Ovary (tissue), 9 donors: Measurements from ENCODE around the gene COMP. TPM values are rescaled to one million over a fixed set of nuclear protein-coding genes. Genes with fewer than 3 reads are reported as not detected.

Experiments
- DNase-seq, 5 donors: peaks; one replicate each; pipeline ENCODE4 v3.0.0-alpha.2; 2019 to 2020
- H3K27ac ChIP-seq, 2 donors: fragments of 200-600 bp; one replicate each; pipeline versions ENCODE4 v1.5.1 to v1.8.0; 2019 to 2022
- H3K27me3 ChIP-seq: fragments of 200-600 bp; one replicate; pipeline ENCODE4 v1.8.0; 2022
- H3K36me3 ChIP-seq: fragments of 200-600 bp; sonication (generic); one replicate; pipeline ENCODE4 v1.5.1; 2019
- H3K4me1 ChIP-seq: one replicate; pipeline ENCODE4 v1.8.1; 2013; ENCODE audit warnings: mild to moderate bottlenecking, moderate library complexity; ENCODE audit not compliant: insufficient read depth
- H3K4me3 ChIP-seq: fragments of 200-600 bp; sonication (generic); one replicate; pipeline ENCODE4 v1.5.1; 2017
- H3K9me3 ChIP-seq, 2 donors: fragments of 200-600 bp in 1 of 2; sonication (generic) in 1 of 2; one replicate each; pipeline versions ENCODE4 v1.5.1 to v1.8.1; 2013 to 2019; ENCODE audit warnings: mild to moderate bottlenecking in 1 of 2, moderate library complexity in 1 of 2
- CTCF ChIP-seq, 3 donors: fragments of 450-650 bp in 2 of 3; fragments of 200-600 bp in 1 of 3; IDR thresholded peaks; one replicate each; pipeline versions ENCODE4 v1.5.1 to v1.8.0; 2016 to 2022; ENCODE audit warnings: antibody characterized with exemption in 3 of 3, mild to moderate bottlenecking in 1 of 3
- EP300 ChIP-seq: sonication (generic); formaldehyde crosslinking; IDR thresholded peaks from one replicate; pipeline ENCODE4 v1.6.1; 2017; ENCODE audit warnings: antibody characterized with exemption
- POLR2A ChIP-seq: fragments of 450-650 bp; IDR thresholded peaks from one replicate; pipeline ENCODE4 v1.6.1; 2017; ENCODE audit warnings: antibody characterized with exemption, mild to moderate bottlenecking, moderate library complexity
- WGBS, 3 donors: extraction: QIAGEN DNeasy Blood & Tissue Kit in 1 of 3; methylation state at CpG; one replicate each; pipeline versions ENCODE4 v1.1.5 to v1.1.7; 2013 to 2017; 5-methylcytosine and 5-hydroxymethylcytosine counted together
- intact Hi-C, 4 donors: fragments of 100-400 bp; cut with DNase I; formaldehyde crosslinking; loops; one replicate each; pipeline versions ENCODE4 v1.11.0 to v1.15.1; 2022 to 2023
- polyA plus RNA-seq, 2 donors: library from polyadenylated mRNA; stranded (reverse); fragments of 200-250 nt in 1 of 2; fragments of 350-450 nt in 1 of 2; fragmentation: Illumina TruSeq in 1 of 2; extraction: RNeasy Lipid Tissue Mini Kit (QIAGEN cat#74804) in 1 of 2; gene quantifications; one replicate each; pipeline ENCODE4 v1.2.3, GENCODE V29; 2013 to 2014
- total RNA-seq, 7 donors: library from RNA; depleted of rRNA in 2 of 7; stranded (reverse); fragments of >200 nt in 2 of 7; fragmentation: NEBNext Ultra II Directional in 3 of 7; extraction: Animal tissue kit (Norgen Biotek cat#: 25700) in 3 of 7; gene quantifications; one replicate each; pipeline versions ENCODE4 v1.1.0 to v1.2.4, GENCODE V29; 2016 to 2023
- donor health status: DM: no; HTN: no; CAD: no; lungs with moderate emphysema.
- donor health status: DM: no; HTN: no; CAD: no.
- donor health status: Bipolar disorder and iron deficiency.
- donor health status: DM: yes; HTN: yes; CAD: no.
- donor health status: DM: no; HTN: no; CAD: no.
- donor health status: DM: yes; HTN: yes; CAD: no.

COMP gene
- total and polyA plus RNA-seq, 9 donors = 0.08 to 0.92 (median 0.40) TPM; not detected in 3

- Histone ChIP-seq H3K9me3 (no peaks in the 10 kb centered on the region), H3K27me3 (no peaks in the 10 kb centered on the region), H3K36me3 (no peaks in the 10 kb centered on the region), H3K27ac (no peak overlapping the region), H3K4me1 (no peaks in the 10 kb centered on the region), H3K4me3 (no peak overlapping the region)
- no peak for DNase-seq
- intact Hi-C loops = no loop called here
- TF ChIP-seq POLR2A (no peak), EP300 (no peak), CTCF (IDR thresholded peaks at IDR 0.05) (no peak)
Measured at GRCh38 chr19:18800079-18800478, 9.0 kb upstream of the COMP start.

GRCh38 chr19:18799389-18799970, 8.4 kb upstream of the COMP start:
- no peak overlapping the region for H3K4me3 ChIP-seq
- H3K27me3 ChIP-seq = no peaks in the 10 kb centered on the region
- no peaks in the 10 kb centered on the region for H3K9me3 ChIP-seq
- intact Hi-C loops = no loop called here
- no peak for TF ChIP-seq POLR2A
- no peak for TF ChIP-seq CTCF (IDR thresholded peaks at IDR 0.05)
- TF ChIP-seq EP300 = no peak
- H3K27ac ChIP-seq = no peak overlapping the region
- no peaks in the 10 kb centered on the region for H3K36me3 ChIP-seq
- no peak for DNase-seq
- H3K4me1 ChIP-seq = no peaks in the 10 kb centered on the region

- 37 to 39% (median 38%) methylated on average over 22 of the region's 22 CpGs for WGBS, 3 donors
- DNase-seq = no peak
- Histone ChIP-seq H3K4me1 (no peaks in the 10 kb centered on the region), H3K27ac (no peak overlapping the region), H3K36me3 (no peaks in the 10 kb centered on the region), H3K27me3 (no peaks in the 10 kb centered on the region), H3K4me3 (no peak overlapping the region), H3K9me3 (no peaks in the 10 kb centered on the region)
- intact Hi-C loops = no loop called here
- no peak for TF ChIP-seq POLR2A
Measured at GRCh38 chr19:18798384-18799352, 7.6 kb upstream of the COMP start.

GRCh38 chr19:18796239-18796638, 5.1 kb upstream of the COMP start:
- Histone ChIP-seq H3K27me3 (no peaks in the 10 kb centered on the region), H3K4me3 (no peak overlapping the region), H3K9me3 (no peaks in the 10 kb centered on the region), H3K4me1 (no peaks in the 10 kb centered on the region), H3K27ac (no peak overlapping the region), H3K36me3 (no peaks in the 10 kb centered on the region)
- no peak for DNase-seq
- WGBS, 3 donors = 53 to 76% (median 59%) methylated on average over 2 of the region's 2 CpGs
- TF ChIP-seq CTCF (IDR thresholded peaks at IDR 0.05) (no peak), EP300 (no peak), POLR2A (no peak)
- intact Hi-C loops = no loop called here

GRCh38 chr19:18795540-18795939, 4.4 kb upstream of the COMP start:
- no peak overlapping the region for H3K4me3 ChIP-seq
- no peak overlapping the region for H3K27ac ChIP-seq
- 3 to 8% (median 5%) methylated on average over 21 of the region's 21 CpGs for WGBS, 3 donors
- H3K36me3 ChIP-seq = no peaks in the 10 kb centered on the region
- no peak for DNase-seq
- peaks cover 4% of the 10 kb centered on the region for H3K27me3 ChIP-seq
- TF ChIP-seq CTCF (IDR thresholded peaks at IDR 0.05) (no peak), EP300 (no peak), POLR2A (no peak)
- no peaks in the 10 kb centered on the region for H3K4me1 ChIP-seq
- H3K9me3 ChIP-seq = no peaks in the 10 kb centered on the region
- intact Hi-C loops = no loop called here
